Measurements from ENCODE around the gene PDE10A.

Gene PDE10A

GRCh38 chr6:165678429-165678828 lies 15.4 kb upstream of the PDE10A start:
- DNase-seq (ENCODE audit: low spot score), result no peak

GRCh38 chr6:165677091-165677490 lies 14.1 kb upstream of the PDE10A start:
- DNase-seq (ENCODE audit: low spot score), result no peak

DNA sequence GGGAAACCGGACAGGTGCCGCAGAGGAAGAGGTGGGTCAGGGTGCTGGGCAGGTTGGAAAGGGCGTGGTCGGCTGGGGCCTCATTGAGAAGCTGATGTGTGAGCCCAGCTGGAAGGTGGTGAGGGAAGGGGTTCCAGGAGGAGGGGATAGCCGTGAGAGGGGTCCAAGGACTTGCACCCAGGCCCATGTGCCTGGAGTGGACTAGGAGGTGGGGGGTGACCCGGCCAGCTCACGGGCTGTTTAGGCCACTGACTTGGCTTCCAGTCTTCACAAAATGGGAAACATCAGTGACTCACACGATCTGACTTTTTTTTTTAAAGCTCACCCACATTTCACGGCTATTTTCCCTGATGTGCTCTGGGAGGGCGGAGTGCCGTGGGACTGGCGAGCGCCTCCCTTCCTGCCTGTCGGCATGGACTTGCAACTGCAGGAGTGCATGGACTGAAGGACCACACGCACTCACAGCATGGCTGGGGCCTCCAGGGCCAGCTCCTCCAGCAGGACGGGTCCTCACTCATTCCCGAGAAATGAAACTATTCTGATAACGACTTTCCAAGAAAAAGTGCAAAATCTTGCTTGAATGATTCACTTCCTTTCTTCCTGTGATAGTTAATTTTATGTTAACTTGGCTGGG lies 13.5 kb upstream of the PDE10A start:
- no peak for DNase-seq (ENCODE audit: low spot score)

- no peak for DNase-seq (ENCODE audit: low spot score)
These were observed 12.1 kb upstream of the PDE10A start for GRCh38 chr6:165675120-165675519.

- DNase-seq (ENCODE audit: low spot score), result no peak
These were observed 11.4 kb upstream of the PDE10A start for GRCh38 chr6:165674155-165675029.

- DNase-seq (ENCODE audit: low spot score), result no peak
These were observed 8.3 kb upstream of the PDE10A start for GRCh38 chr6:165671222-165671768.

GRCh38 chr6:165668951-165669350 lies 5.9 kb upstream of the PDE10A start:
- DNase-seq (ENCODE audit: low spot score), result no peak

DNA sequence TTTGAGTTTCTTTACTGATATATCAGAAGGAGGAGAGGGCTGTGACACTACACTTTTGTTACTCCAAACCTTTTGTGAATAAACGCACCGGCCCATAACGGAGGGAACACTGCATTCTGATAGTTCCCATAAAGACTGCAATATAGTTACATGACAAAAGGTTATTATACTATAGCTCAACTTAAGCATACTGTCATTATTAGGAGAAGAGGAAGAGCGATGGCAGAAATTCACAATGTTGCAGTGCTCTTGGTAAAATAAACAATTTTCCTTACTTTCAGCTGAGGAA lies 2.3 kb upstream of the PDE10A start:
- DNase-seq (ENCODE audit: low spot score), result no peak

- no peak for DNase-seq (ENCODE audit: low spot score)
These were observed 1.7 kb upstream of the PDE10A start for GRCh38 chr6:165664559-165665383.

GRCh38 chr6:165663736-165664558 lies 906 bp upstream of the PDE10A start:
- DNase-seq (ENCODE audit: low spot score), result no peak

- DNase-seq (ENCODE audit: low spot score), result no peak
These were observed 315 bp upstream of the PDE10A start for GRCh38 chr6:165663377-165663735.

DNA sequence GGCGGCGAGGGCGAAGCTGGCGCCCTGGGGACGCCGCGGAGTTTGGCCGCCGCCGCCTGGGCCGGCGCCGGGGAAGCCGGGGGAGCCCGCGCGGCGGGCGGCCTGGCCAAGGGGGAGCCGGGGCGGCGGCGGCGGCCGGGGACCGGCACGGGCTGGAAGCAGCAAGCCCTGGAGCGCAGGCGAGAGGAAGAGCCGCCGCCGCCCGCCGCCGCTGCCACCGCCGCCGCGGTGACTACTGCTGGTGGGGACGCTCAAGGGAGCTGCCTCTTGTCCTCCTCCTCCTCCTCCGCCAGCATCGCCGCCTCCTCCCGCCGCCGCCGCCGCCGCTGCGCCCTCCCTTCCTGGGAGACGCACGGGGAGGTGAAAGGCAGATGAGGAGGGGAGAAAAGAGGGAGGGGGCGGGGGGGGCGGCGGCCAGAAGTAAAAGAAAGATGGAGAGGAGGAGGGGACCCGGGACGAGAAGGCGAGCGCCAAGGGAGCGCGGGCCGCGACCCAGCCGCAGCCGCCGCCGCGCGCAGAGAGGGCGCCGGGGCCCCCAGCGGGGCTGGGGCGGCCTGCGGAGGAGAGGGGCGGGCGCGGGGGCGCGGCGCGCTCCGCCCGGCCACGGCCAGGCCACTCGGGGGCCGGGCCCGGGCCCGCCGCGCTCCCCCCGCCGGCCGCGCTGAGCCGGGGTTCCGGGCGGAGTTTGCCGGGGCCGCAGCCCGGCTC lies 846 bp downstream of the PDE10A start:
- DNase-seq (ENCODE audit: low spot score), result no peak

GRCh38 chr6:165661664-165662025 lies 1.4 kb downstream of the PDE10A start:
- no peak for DNase-seq (ENCODE audit: low spot score)

- no peak for DNase-seq (ENCODE audit: low spot score)
These were observed 2.0 kb downstream of the PDE10A start for GRCh38 chr6:165660857-165661663.

DNA sequence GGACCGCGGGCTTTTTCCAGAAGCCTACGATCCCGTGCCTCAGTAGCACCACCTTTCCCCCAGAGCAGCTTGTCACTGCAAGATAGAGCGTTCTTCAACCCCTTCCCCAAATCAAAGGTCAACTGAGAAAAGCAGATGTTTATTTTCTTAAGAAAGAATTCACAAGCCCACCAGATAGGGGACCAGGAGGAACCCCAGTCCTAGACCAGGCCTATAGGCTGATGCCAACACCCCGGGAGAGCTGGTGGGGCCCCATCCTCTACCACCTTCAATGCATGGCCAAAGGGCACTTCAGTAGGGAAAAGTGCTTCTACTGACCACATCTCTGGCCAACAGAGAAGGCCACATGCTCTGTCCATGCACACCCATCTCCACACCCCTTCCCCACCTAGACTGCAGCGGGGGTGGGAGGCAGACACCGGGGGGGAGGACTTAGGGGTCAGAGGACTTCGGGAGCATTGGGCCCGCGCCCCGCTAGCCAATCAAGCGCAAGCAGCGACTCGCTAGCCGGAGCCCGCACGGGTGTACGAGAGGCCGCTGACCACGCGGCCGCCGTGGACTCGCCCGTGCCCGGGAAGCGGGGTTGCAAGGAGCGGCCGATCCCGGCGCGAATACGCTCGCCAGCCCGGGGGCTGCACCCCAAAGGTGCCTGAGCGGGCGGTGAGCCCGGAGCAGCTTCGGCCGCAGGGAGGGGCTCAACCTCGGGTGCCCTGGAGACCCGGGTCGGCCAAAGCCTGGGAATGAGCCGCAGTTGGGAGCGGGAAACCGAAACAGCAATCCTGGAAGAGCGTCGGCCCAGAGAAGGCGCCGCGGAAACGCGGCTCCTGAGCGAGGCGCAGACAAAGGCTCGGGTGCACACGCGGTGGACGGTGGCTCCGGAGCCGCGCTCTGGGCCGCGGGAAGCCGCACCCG lies 2.8 kb downstream of the PDE10A start:
- no peak for DNase-seq (ENCODE audit: low spot score)

DNA sequence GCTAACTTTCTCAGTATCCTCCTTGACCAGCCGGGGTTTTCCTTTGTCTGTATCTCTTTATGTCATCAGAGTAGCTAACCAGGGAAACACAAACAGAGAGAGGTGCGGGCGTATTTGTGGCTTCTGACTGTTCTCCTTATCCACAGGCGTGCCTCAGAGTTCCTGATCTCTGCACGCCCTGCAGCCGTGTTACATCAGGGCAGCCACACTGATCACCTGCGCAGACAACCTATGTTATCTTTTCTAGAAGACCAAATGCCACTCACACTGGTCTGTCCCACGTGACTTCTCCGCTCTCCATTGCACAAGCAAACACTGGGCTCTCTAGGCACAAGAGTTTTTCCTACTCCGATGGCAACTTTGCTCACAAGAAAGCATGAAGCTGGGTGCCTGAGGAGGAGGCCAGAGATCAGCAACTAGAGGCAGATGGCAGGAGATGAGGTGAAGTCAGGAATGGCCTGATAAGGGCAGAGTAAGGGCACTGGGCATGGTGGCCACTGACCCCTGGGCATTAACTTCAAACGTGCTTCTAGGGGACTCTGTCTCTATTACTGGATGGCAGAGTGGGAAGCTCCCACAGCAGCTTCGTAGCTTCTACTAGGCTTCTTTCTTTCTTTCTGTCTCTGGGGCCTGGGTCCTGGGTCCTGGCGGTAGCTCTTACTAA lies 4.5 kb downstream of the PDE10A start:
- no peak for DNase-seq (ENCODE audit: low spot score)

- DNase-seq (ENCODE audit: low spot score), result no peak
These were observed 5.7 kb downstream of the PDE10A start for GRCh38 chr6:165657325-165657680.

DNA sequence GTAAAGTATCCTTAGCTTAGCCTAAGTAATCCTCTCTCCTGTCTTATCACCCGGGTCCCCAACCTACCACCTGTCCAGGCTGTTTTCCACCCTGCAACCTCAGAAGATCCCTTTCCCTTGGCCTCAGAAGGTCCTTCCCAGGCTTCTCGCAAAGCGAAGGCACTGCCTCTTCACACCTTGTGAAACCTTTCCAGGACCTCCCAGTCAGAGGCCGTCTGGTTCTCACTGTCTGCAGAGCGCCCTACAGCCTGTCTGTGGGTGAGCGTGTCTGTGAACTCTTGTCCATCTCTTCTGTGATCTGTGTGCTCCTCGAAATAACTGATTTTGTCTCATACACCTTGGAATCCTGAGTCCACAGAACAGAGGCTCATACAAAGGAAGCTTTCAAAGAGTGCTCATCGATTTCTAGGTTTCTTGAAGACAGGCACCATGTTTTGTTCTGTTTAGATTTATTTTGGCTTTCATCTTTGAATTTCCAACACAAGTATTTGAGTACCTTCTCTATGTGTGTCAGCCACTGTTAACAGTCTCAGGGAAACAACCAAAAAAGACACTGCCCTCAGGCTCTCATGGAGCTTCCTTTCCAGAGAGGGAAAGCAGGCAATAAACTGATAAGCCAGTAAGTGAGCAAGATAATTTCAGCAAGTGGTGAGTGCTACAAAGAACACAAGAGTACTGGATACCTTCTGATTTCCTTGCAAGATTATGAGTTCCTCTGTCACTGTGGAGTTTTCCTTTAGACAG lies 6.3 kb downstream of the PDE10A start:
- DNase-seq (ENCODE audit: low spot score), result no peak

Data from SW480 (cell line).